H4 (cell line): Measurements from ENCODE around the gene TANGO2. TPM values are rescaled to one million over a fixed set of nuclear protein-coding genes. Genes with fewer than 3 reads are reported as not detected.
"Not testable (repeated sequence)": the region's sequence is repeated elsewhere in the genome, so short reads cannot be mapped to it uniquely, and the experiment has no call there.

ENCODE experiments used
- DNase-seq: peaks from one replicate; pipeline ENCODE4 v3.0.0-alpha.2; 2015; ENCODE audit warnings: low spot score
- total RNA-seq: library from RNA; depleted of rRNA; stranded (reverse); fragments of >200 nt; shearing (Covaris generic); gene quantifications from 2 replicates; pipeline ENCODE4 v1.2.3, GENCODE V29; 2014

The TANGO2 gene
- total RNA-seq, 1 experiment from 2014 or later: 20.6 TPM

DNA sequence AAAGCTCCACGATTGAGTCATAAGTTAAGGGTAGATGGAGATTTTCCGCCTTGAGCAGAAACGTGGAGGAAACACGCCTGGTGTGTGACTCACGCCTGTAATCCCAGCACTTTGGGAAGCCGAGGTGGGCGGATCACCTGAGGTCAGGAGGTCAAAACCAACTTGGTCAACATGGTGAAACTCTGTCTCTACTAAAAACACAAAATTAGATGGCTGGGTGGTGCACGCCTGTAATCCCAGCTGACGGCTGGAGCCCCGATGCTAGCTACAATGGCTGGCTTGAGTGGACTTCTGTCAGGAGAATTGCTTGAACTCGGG lies 41.8 kb downstream of the TANGO2 start:
- peak; percentile 42 for DNase-seq

DNA sequence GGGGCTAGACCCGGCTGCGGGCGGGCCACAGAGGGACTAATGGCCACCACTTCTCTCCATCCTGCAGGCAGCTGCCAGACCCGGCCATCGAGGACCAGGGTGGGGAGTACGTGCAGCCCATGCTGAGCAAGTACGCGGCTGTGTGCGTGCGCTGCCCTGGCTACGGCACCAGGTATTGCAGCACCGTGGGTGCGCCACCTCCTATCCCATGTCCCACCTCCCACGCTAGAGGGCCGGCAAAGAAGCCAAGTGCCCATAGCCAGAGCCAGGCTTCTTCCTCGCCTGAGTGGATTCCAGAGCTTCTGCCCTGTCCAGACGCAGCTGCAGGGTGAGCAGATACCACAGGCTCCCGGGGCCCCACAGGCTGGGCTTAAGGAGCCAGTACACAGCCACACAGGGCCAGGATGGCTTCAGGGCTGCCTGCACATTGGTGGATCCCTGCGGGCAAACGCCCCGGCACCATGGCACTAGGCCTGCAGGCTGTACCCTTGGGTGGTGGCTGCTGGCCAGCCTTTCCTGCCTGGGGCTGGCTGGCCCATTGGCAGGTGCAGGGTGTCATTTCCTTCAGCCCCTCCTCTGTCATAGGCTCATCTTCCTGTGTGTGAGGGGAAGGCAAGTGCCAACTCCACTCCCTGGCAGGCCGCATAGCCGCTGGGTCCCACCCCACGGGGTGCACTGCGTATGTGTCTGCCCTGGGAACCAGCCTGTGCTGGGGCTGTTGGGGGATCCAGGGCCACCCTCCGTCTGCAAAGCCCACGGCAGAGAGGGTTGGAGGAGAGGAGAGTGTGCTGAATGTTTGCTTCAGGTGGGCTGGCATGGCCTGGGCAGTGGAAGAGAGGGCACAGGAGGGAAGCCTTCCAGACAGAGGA lies 42.6 kb downstream of the TANGO2 start:
- no peak for DNase-seq

DNA sequence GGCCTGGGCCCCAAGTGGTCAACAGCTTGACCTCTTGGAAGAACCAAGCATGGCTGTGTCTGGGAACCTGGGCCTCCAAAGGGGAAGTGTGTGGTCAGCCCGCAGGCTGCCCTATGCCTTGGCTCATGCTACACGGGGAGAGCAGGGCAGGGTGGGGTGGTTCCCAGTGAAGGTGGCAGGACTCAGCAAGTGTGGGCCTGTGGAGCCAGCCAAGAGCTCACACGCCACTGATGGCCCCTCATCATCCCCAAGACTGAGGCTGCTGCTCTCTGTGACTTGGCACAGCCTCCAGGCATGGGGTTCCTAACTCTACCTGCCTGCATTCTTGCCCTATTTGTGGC lies 43.2 kb downstream of the TANGO2 start:
- DNase-seq: no peak

DNA sequence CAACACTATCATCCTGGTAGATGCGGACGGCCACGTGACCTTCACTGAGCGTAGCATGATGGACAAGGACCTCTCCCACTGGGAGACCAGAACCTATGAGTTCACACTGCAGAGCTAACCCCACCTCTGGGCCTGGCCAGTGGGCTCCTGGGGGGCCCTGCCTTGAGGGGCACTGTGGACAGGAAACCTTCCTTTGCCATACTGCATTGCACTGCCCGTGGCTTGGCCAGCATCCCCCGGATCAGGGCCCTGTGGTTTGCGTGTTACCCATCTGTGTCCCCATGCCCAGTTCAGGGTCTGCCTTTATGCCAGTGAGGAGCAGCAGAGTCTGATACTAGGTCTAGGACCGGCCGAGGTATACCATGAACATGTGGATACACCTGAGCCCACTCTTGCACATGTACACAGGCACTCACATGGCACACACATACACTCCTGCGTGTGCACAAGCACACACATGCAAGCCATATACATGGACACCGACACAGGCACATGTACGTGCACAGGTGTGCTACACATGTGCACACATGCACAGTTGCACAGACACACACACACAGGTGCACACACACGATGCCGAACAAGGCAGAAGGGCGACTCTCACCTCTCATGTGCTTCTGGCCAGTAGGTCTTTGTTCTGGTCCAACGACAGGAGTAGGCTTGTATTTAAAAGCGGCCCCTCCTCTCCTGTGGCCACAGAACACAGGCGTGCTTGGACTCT lies 43.8 kb downstream of the TANGO2 start:
- no peak for DNase-seq

DNA sequence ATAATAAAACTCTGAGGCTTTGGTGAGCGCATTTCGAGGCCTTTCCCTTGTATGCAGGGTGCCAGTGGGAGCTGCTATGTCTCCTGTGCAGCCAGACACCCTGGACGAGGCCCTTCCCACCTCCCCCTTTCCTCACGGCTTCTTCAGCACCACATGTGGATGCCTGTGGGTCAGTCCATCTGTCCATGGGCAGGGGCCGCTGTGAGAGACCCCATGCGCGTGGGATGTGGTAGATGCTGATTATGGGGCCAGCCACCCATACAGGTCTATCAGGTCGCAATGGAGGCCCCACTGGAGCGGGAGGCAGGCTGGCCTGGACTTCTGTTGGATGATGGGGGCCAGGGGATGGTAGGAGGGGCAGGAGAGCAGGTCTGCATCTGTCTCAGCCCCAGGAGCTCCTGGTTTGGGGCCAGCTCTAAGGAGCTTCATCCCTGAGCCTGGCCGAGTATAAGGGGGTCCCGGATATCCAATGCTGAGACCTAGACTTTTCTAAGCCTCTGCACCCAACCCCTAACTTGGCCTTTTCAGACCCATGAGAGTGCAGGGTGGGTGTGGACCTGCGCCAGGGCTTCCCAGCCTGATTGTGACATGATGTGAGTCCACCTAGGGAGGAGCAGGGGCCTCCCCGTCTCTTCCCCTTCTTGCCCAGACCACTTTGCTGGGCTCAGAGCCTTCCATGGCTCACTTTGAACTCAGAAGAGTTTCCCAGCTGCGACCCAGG lies 45.1 kb downstream of the TANGO2 start:
- DNase-seq: no peak

DNA sequence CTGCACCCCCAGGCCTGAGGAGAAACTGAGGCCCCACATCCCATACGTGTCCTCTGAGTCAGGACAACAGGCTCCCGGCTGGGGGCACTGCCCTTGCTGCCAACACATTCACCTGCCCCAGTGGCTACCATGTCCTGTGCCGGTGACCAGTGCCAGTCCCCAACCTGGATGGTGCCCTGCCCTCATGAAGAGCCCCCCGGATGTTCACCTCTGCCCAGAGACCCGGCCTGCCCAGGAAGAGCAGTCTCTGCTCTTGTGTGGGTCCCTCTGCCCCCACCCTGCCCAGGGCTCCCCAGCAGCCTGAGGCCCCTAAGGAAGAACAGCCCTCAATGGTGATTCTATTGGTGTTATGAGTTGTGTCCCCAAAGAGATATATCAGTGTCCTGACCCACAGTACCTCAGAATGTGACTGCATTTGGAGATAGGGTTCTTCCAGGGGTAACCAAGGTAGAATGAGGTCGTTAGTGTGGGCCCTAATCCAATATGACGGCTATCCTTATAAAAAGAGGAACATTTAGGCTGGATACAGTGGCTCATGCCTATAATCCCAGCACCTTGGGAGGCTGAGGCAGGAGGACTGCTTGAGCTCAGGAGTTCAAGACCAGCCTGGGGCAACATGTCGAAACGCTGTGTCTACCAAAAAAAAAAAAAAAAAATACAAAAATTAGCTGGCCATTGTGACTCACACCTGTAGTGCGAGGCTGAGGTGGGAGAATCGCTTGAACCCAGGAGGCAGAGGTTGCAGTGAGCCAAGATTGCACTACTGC lies 45.9 kb downstream of the TANGO2 start:
- DNase-seq: no peak

DNA sequence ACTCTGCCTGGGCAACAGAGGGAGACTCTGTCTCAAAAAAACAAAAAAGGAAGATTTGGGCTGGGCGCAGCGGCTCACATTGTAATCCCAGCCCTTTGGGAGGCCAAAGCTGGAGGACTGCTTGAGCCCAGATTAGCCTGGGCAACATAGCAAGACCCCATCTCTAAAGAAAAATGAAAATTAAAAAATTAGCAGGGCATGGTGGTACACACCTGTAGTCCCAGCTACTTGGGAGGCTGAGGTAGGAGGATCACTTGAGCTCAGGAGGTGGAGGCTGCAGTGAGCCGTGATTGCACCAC lies 46.4 kb downstream of the TANGO2 start:
- not testable (repeated sequence) for DNase-seq

DNA sequence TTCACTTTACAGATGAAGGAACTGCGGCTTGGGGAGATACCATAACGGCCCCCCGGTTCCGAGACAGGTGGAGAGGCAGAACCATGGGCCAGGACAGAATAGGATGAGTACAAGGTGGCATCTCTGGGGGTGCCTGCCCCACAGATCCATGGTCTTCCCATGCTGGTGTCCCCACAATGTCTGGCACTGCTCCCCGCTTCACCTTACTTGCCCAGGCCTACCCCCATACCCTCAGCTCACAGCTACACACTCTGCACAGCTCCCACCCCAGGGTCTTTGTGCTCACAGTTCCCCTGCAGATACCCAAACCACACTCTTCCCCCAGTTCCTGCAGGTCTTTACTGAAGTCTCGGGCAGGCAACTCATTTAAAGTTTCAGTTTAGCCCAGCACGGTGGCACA lies 47.7 kb downstream of the TANGO2 start:
- DNase-seq: no peak

DNA sequence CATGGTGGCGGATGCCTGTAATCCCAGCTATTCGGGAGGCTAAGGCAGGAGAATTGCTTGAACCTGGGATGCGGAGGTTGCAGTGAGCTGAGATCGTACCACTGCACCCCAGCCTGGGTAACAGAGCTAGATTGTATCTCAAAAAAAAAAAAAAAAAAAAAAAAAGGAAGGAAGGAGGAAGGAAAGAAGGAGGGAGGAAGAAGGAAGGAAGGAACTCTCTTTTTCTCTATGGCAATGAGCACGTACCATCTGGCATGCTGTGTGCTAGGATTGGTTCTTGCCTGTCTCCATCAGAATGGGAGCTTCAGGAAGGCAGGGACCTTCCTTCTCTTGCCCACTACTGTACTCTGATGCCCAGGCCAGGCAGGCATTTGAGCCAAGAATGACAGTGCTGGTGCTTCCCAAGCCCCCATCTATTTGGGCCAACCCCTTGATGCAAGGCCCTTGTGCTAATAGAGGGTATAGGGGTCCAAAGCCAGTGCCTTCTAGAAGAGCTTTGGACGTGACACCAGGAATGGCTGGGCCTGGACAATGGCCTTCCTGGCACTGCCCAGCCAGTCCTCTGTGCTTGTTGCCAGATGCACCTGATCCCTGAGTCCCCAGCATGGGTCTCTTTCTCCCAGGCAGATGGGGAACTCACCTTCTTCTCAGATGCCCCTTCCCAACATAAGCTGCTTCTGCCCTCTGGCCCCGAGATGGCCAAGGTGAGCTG lies 48.6 kb downstream of the TANGO2 start:
- DNase-seq: no peak

DNA sequence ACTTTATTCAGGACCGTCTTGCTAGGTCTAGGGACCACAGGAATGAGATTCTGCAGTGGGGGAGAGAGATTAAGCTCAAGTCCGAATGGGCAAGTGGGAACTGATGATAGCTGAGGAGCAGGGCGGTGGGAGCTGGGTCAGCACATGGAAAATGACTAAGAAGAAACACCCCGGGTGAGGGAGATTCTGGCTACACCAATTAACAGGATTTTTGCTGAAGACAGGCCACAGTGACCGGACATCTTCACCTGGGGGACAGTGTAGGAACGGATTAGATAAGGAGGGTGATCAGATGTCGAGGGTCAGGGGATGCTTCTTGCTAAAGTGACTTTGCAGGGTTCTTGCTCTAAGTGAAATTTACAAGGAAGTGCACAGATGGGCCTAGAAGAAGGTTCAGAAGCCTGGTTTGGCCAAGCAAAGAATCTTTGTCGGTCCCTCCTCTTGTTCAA lies 50.6 kb downstream of the TANGO2 start:
- DNase-seq: no peak

DNA sequence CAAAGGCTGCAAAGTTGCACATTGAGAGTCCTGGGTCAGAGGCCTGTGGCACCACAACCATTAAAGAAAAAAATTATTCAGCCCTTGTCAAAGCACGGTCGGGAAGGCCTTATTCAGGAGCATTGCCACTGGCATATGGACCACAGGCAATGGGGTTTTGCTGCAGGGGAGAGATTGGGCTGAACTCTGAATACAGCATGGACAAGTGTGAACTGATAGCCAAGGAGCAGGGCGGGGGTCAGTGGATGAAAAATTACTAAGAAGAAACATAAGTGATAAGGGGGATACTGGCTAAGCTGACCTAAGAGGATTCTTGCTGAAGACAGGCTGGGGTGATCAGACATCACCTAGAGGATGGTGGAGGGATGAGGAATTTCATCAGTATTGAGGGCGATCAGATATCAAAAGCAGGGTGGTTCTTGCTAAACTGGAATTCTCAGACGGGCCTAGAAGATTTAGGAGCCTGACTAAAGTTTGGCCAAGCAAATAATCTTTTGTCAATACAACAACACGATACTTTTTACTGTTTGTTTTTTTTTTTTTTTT lies 55.8 kb downstream of the TANGO2 start:
- DNase-seq: no peak

DNA sequence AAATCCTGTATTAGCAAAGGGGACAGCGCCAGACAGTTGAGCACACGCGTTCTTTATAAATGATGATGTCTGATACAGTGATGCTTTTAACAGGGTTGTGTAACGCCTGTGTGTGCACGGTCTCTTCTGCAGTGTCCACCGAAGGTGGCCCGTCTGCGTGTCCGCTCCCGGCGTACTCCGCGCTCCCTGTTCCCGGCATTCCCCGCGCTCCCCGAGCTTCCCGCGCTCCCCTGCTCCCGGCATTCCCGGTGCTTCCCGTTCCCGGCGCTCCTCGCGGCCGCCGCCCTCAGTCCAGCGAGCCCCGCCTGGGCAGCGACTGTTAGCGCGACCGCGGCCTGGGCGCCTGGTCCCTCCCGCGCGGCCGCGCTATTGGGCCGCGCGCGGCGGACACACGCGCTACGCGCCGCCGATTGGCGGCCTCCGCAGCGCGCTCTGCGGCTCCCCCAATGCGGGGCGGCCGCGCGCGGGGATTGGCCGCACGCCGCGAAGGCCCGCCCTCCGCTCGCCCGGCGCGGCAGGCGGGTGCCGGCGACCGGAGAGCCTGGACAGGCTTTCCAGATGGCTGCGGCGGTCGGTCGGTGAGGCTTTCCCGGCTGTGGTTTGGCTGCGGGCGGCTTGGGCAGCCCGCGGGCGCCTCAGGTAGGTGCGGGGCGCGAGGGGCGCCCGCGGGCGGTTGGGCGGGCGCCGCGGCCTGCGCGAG lies 59.0 kb downstream of the TANGO2 start, which contains the start of gene DGCR8:
DGCR8 (plus strand) TSS at position 497 of the 700 bp plus-strand sequence. CDS start 5,723 bp downstream, outside the sequence.
- peak; percentile 77 for DNase-seq

DNA sequence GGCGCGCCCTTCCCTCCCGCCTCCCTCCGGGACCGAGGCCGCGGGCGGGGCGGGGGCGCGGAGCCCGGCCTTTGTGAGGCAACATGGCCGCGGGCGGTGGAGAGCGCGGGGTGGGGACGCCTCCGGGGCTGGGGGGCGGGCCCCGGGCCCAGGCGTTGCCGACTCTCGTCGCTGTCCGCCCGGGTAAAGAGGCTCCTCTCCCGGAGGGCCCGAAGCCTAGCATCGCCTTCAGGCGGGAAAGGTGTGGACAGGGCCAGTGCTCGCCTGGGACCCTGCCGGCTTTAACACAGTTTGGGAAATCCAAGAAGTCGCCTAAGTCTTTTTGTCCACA lies 59.5 kb downstream of the TANGO2 start:
- no peak for DNase-seq

DNA sequence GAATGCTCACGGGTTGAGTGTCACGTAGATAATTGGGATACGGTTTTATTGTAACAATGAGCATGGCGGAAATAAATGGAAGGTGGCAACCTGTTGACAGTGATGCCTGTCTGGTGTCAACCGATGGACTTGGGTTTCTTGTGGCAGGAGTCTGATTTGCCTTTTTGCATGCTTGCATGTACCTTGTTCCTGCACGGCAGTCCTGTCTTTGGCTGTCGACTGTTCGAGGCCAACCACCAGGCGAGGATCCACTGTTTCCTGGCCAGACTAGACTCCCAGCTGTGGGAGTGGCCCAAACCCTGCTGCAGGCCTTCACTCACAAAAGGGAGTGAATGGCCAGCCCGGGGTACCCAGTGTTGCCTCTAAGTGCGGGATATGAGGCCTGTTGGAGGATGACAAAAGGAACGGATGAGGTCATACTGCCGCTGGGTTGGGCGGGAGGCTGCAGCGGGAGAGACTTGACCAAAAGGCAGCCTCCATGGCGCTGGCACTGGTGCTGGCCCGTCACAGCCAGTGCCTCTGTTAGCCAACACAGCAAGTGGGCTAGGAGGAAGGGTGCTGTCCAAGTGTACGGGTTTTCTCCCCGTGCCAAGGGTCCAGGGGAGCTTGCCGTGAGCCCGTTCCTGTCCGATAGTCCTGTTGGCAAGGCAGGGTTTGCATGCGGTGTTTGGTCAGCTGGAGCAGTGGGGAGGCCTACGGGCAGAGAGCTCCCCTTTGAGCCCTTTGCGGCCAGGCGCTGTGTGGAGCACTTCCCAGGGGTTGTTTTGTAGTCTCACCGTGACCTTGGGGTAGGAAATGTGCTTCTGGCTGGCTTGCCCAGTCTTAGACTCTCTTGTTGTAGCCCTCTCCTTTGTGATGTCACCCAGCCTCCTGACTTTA lies 60.1 kb downstream of the TANGO2 start:
- peak; percentile 16 for DNase-seq

DNA sequence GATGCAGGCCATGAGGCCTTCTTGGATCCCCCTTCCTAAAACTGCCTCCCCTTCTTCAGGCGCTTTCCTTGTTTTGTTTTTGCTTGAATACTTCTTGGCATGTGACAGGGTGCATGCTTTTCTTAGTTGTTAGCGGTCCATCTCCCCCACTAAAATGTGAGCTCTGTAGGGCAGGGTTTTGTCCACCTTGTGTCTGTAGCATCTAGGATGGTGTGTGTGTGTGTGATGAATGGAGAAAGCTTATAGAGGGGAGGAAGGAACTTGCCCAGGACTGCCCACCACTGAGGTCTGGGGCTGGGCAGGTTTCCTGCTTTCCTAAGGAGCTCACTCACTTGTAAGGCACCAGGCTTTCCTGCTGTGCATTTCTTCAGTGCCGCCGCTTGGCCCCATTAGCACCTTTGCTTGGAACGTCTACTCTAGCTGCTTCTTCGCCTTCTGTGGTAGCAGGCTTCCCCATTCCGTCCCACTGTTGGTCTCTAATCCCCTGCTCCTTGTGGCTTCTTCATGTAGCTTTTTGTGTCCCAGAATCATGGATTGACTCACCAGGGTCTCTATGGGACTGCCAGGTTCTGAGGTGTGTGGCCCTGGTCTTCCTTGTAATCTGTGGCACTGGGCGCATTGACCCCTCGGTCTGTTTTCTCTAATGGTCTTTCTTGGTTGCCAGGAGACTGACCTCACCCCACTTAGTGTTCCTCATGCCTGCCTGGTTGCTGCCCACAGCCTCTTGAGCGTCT lies 62.4 kb downstream of the TANGO2 start:
- DNase-seq: no peak

DNA sequence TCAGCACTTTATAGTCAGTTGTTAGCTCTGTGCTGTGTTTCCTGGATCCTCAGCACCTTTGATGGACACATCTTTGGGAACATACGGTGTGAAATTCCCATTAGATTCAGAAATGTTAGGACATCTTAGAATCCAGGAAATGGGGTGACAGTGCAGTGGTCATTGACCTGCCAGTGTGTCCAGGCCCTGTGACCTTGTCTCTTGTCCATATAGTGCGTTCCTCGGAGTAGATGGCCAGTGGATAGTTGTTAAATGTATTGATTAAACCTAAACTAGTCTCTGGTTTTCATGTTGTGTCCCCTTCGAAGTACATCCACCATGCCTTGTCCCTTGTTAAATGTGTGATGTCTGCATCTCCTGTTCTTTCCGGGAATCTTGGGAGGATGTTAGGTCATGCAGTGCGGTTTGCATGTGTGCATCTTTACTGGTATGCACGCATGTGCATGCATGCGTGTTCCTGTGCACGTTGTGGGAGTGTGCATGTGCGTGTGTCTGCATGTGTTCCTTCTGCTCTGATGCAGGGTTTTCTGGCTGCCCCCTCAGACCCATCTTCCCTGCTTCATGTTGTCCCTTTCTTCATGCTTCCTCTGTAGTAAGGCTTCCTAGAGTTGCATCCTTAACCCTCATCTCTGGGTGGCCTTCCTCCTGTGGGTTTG lies 63.1 kb downstream of the TANGO2 start:
- no peak for DNase-seq

DNA sequence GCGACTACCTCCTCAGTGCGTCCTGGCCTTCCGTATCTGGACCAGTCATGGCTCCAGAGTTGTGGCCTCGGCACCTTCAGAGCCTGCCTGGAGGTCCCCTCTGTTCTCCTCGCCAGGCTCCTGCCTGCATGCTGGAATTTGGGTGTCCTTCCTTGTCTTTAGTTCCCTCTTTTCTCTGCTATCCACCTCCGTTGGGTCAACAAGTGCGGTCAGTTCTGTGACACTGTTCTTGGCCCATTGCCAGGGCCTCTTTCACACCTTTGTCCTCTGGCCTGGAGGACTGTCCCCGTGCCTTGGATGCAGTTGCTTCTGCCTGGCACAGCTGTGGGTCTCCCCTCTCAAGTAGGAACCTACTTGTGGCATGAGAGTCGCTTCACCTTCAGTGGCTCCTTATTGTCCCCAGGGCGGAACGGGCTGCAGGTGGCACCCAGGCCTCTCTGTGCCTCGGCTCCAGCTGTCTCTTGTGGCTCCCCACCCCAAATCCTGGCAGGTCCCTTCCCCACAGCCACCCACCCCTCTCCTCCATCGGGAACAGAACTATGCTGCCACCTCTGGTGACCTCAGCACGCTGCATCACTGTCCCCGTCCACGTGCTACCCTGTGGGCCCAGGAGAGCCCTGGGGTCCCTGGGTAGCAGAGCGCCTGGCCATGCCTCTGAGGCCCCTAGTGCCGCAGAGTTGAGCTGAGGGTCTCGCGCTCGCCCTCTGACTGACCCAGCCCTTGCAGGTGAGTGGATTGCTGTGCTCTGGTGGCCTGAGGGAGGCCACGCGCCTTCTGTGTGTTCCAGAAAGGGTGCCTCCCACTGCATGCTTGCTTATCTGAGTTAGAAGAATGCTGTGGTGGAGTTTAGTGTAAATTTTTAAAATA lies 63.9 kb downstream of the TANGO2 start:
- DNase-seq: no peak
